Ramos (cell line): ENCODE data around the gene MCRIP2.

ENCODE experiments used
- in situ Hi-C: fragments of 300-500 bp; cut with MboI; formaldehyde crosslinking; loops from one replicate; pipeline ENCODE4 v1.14.3; 2022; ENCODE audit warnings: low sequenced_read_pairs; ENCODE audit not compliant: unreplicated experiment

Gene MCRIP2

GRCh38 chr16:631808-632358 is 9.7 kb upstream of the MCRIP2 start:
- in situ Hi-C loops, result no loop called here

GRCh38 chr16:632486-633335 is 8.9 kb upstream of the MCRIP2 start:
- in situ Hi-C loops, result no loop called here

- in situ Hi-C loops, result no loop called here
Measured at GRCh38 chr16:633336-634050, 8.1 kb upstream of the MCRIP2 start.

GRCh38 chr16:634051-634670 is 7.5 kb upstream of the MCRIP2 start:
- in situ Hi-C loops, result no loop called here

- in situ Hi-C loops, result no loop called here
Measured at GRCh38 chr16:634996-635395, 6.6 kb upstream of the MCRIP2 start.

- in situ Hi-C loops, result no loop called here
Measured at GRCh38 chr16:635573-636205, 5.9 kb upstream of the MCRIP2 start.

GRCh38 chr16:636206-637080 is 5.2 kb upstream of the MCRIP2 start, which contains the start of gene METTL26:
METTL26 (minus strand) TSS chr16:636305; CDS start chr16:636290, 15 bp downstream.
- in situ Hi-C loops, result no loop called here

GRCh38 chr16:637081-638018 is 4.3 kb upstream of the MCRIP2 start:
- in situ Hi-C loops, result no loop called here

GRCh38 chr16:638034-638543 is 3.5 kb upstream of the MCRIP2 start:
- in situ Hi-C loops, result no loop called here

- in situ Hi-C loops, result no loop called here
Measured at GRCh38 chr16:638836-639235, 2.8 kb upstream of the MCRIP2 start.

- in situ Hi-C loops, result no loop called here
Measured at GRCh38 chr16:640614-641013, 1.0 kb upstream of the MCRIP2 start.

- in situ Hi-C loops, result no loop called here
Measured at GRCh38 chr16:642189-643049, 791 bp downstream of the MCRIP2 start.

GRCh38 chr16:643050-643368 is 1.4 kb downstream of the MCRIP2 start:
- in situ Hi-C loops, result no loop called here

GRCh38 chr16:644556-644955 is 2.9 kb downstream of the MCRIP2 start:
- in situ Hi-C loops, result no loop called here

- in situ Hi-C loops, result no loop called here
Measured at GRCh38 chr16:645852-646678, 4.4 kb downstream of the MCRIP2 start.

GRCh38 chr16:646679-647172 is 5.1 kb downstream of the MCRIP2 start:
- in situ Hi-C loops, result no loop called here
